SK-N-SH (cell line): ENCODE data around the gene SURF4. TPM values are rescaled to one million over a fixed set of nuclear protein-coding genes. Genes with fewer than 3 reads are reported as not detected.
A peak's percentile ranks its signal among the peaks of the same experiment; 100 is the strongest.
"Not testable (repeated sequence)": the region's sequence is repeated elsewhere in the genome, so short reads cannot be mapped to it uniquely, and the experiment has no call there.

Experiments
- CTCF ChIA-PET: fragments of 300-600, 350-600 bp; formaldehyde crosslinking; extraction: SDS; loops from one replicate; lab custom pipeline; 2021; lab: Yijun Ruan, JAX
- POLR2A ChIA-PET: fragments of 350-600 bp; sonication (Branson Sonifier 250); formaldehyde crosslinking; extraction: SDS; loops from one replicate; lab custom pipeline; 2020; ENCODE audit warnings: antibody characterized with exemption, inconsistent platforms; lab: Yijun Ruan, JAX
- DNase-seq: peaks from one replicate; pipeline ENCODE4 v3.0.0; 2012
- H2AFZ ChIP-seq: fragments of 200-600 bp; sonication (generic); 2 replicates; pipeline ENCODE4 v1.8.1; 2016; ENCODE audit warnings: antibody characterized with exemption, mild to moderate bottlenecking, low read depth
- H3F3A ChIP-seq: fragments of 200-600 bp; sonication (generic); replicated peaks from 2 replicates; pipeline ENCODE3; 2016; ENCODE audit warnings: antibody characterized with exemption, mild to moderate bottlenecking; ENCODE audit not compliant: insufficient read depth
- H3K27ac ChIP-seq, 2 experiments: fragments of 200-500 bp in 1 of 2; fragments of 200-600 bp in 1 of 2; sonication (Bioruptor generic) in 1 of 2; sonication (generic), shearing (Covaris generic) in 1 of 2; 2 replicates each; pipeline versions ENCODE4 v1.5.1 to v1.6.1; 2014 to 2016; ENCODE audit warnings: low read depth in 2 of 2, inconsistent platforms in 1 of 2, low read length in 1 of 2, mild to moderate bottlenecking in 1 of 2, mixed read lengths in 1 of 2
- H3K27me3 ChIP-seq: fragments of 200-600 bp; sonication (generic), shearing (Covaris generic); 2 replicates; pipeline ENCODE4 v1.6.1; 2016; ENCODE audit warnings: mixed run types; ENCODE audit not compliant: insufficient read depth
- H3K36me3 ChIP-seq, 2 experiments: fragments of 200-500 bp in 1 of 2; fragments of 200-600 bp in 1 of 2; sonication (Bioruptor generic) in 1 of 2; sonication (generic) in 1 of 2; replicated peaks in 1 of 2; 2 replicates each; pipeline versions ENCODE3 to v1.5.1; 2014 to 2016; ENCODE audit warnings: low read length in 1 of 2, mild to moderate bottlenecking in 1 of 2; ENCODE audit not compliant: insufficient read depth in 2 of 2, control insufficient read depth in 1 of 2
- H3K4me1 ChIP-seq, 2 experiments: fragments of 200-500 bp in 1 of 2; fragments of 200-600 bp in 1 of 2; sonication (Bioruptor generic) in 1 of 2; sonication (generic), shearing (Covaris generic) in 1 of 2; 2 replicates each; pipeline versions ENCODE4 v1.5.1 to v1.6.1; 2014 to 2016; ENCODE audit warnings: low read depth in 1 of 2, low read length in 1 of 2, mixed run types in 1 of 2; ENCODE audit not compliant: insufficient read depth in 2 of 2, control insufficient read depth in 1 of 2
- H3K4me2 ChIP-seq: fragments of 200-600 bp; sonication (generic), shearing (Covaris generic); 2 replicates; pipeline ENCODE4 v1.6.1; 2017; ENCODE audit warnings: mixed run types
- H3K4me3 ChIP-seq, 2 experiments: fragments of 200-500 bp in 1 of 2; fragments of 200-600 bp in 1 of 2; sonication (Bioruptor generic) in 1 of 2; sonication (generic), shearing (Covaris generic) in 1 of 2; 2 replicates each; pipeline versions ENCODE4 v1.5.1 to v1.8.1; 2014 to 2016; ENCODE audit warnings: low read depth in 2 of 2, inconsistent platforms in 1 of 2, low read length in 1 of 2, mild to moderate bottlenecking in 1 of 2, mixed read lengths in 1 of 2, moderate library complexity in 1 of 2
- H3K79me2 ChIP-seq: fragments of 200-600 bp; sonication (generic); 2 replicates; pipeline ENCODE4 v1.8.1; 2017; ENCODE audit warnings: mild to moderate bottlenecking; ENCODE audit not compliant: insufficient read depth
- H3K9ac ChIP-seq: fragments of 200-600 bp; sonication (generic); 2 replicates; pipeline ENCODE4 v1.6.1; 2017; ENCODE audit warnings: mixed run types
- H3K9me2 ChIP-seq: fragments of 200-600 bp; sonication (generic); 2 replicates; pipeline ENCODE4 v1.6.1; 2017; ENCODE audit warnings: mixed run types
- H3K9me3 ChIP-seq: fragments of 200-600 bp; sonication (generic); 2 replicates; pipeline ENCODE4 v1.6.1; 2017; ENCODE audit warnings: mixed run types, mild to moderate bottlenecking, moderate library complexity
- H4K20me1 ChIP-seq: fragments of 200-600 bp; sonication (generic); 2 replicates; pipeline ENCODE4 v1.6.1; 2017; ENCODE audit warnings: mild to moderate bottlenecking, mixed run types; ENCODE audit not compliant: insufficient read depth
- ELF1 ChIP-seq: IDR thresholded peaks from 2 replicates; pipeline ENCODE4 v1.4.0; 2012
- EZH2phosphoT487 ChIP-seq: fragments of 200-600 bp; sonication (generic); IDR thresholded peaks from 2 replicates; pipeline ENCODE4 v1.6.1; 2017; ENCODE audit warnings: low read depth, mixed run types, mild to moderate bottlenecking, antibody characterized with exemption, moderate library complexity, borderline replicate concordance
- FOXJ3 ChIP-seq: sonication (generic); formaldehyde crosslinking; IDR thresholded peaks from 2 replicates; pipeline ENCODE4 v1.5.1; 2020; ENCODE audit warnings: mild to moderate bottlenecking, missing genetic modification reagents
- GABPA ChIP-seq: IDR thresholded peaks from 2 replicates; pipeline ENCODE4 v1.4.0; 2012; ENCODE audit warnings: low read depth, mild to moderate bottlenecking
- GATA2 ChIP-seq: sonication (generic); formaldehyde crosslinking; IDR thresholded peaks from 2 replicates; pipeline ENCODE4 v1.5.0; 2020; ENCODE audit warnings: mild to moderate bottlenecking, missing genetic modification reagents
- JUND ChIP-seq: IDR thresholded peaks from 2 replicates; pipeline ENCODE4 v1.4.0; 2012
- MAX ChIP-seq: IDR thresholded peaks from 2 replicates; pipeline ENCODE4 v1.4.0; 2012; ENCODE audit warnings: low read depth
- NFIC ChIP-seq: IDR thresholded peaks from 2 replicates; pipeline ENCODE4 v1.4.0; 2012; ENCODE audit warnings: borderline replicate concordance
- POLR2AphosphoS5 ChIP-seq: IDR thresholded peaks from 2 replicates; pipeline ENCODE4 v1.6.1; 2012; ENCODE audit warnings: low read depth, low read length
- RFX5 ChIP-seq: IDR thresholded peaks from 2 replicates; pipeline ENCODE4 v1.6.1; 2012; ENCODE audit warnings: mild to moderate bottlenecking, improper control_type of control experiment, low read length
- RXRA ChIP-seq: IDR thresholded peaks from 2 replicates; pipeline ENCODE4 v1.4.0; 2012; ENCODE audit warnings: low read depth, mild to moderate bottlenecking, borderline replicate concordance
- SIN3A ChIP-seq: IDR thresholded peaks from 2 replicates; pipeline ENCODE4 v1.6.1; 2012; ENCODE audit warnings: low read depth, mild to moderate bottlenecking, low read length, moderate library complexity, borderline replicate concordance
- TAF1 ChIP-seq: IDR thresholded peaks from 2 replicates; pipeline ENCODE4 v1.6.1; 2012; ENCODE audit warnings: low read depth, mild to moderate bottlenecking, low read length, moderate library complexity, borderline replicate concordance
- TCF12 ChIP-seq: IDR thresholded peaks from 2 replicates; pipeline ENCODE4 v1.4.0; 2012
- USF2 ChIP-seq: fragments of 150-350 bp; IDR thresholded peaks from 2 replicates; pipeline ENCODE4 v1.6.1; 2017; ENCODE audit warnings: antibody characterized with exemption, low read length, low read depth, borderline replicate concordance
- YY1 ChIP-seq: IDR thresholded peaks from 2 replicates; pipeline ENCODE4 v1.4.0; 2012; ENCODE audit warnings: low read depth, mild to moderate bottlenecking
- ZBTB33 ChIP-seq: IDR thresholded peaks from 2 replicates; pipeline ENCODE4 v1.4.0; 2012; ENCODE audit warnings: low read depth, borderline replicate concordance
- WGBS: methylation state at CpG from one replicate; pipeline ENCODE4 v1.1.6; 2017; ENCODE audit warnings: low lambda C conversion rate; 5-methylcytosine and 5-hydroxymethylcytosine counted together
- polyA plus RNA-seq, 3 experiments: library from polyadenylated mRNA; depleted of rRNA; stranded (reverse); fragments of >200 nt; gene quantifications; 2 replicates each; pipeline ENCODE4 v1.2.3, GENCODE V29; 2012
- TF ChIP-seq, protein P1 (sequence below): IDR thresholded peaks from 2 replicates; pipeline ENCODE4 v1.6.1; 2012; ENCODE audit warnings: mild to moderate bottlenecking, low read depth, low read length, moderate library complexity
- TF ChIP-seq, protein P2 (sequence below): IDR thresholded peaks from 2 replicates; pipeline ENCODE4; 2012

The SURF4 gene
- polyA plus RNA-seq, 1 of the 3 experiments (the other 2 are of a cell fraction), result 165 TPM

GRCh38 chr9:133377721-133378216, 1.9 kb upstream of the SURF4 start:
- H3K9me3 ChIP-seq, result no peaks in the 10 kb centered on the region
- H3F3A ChIP-seq, result peaks cover 9% of the 10 kb centered on the region
- H3K27me3 ChIP-seq, result no peaks in the 10 kb centered on the region
- H4K20me1 ChIP-seq, result peaks cover 24% of the 10 kb centered on the region
- no peak for DNase-seq
- no peak overlapping the region for H3K9ac ChIP-seq
- H2AFZ ChIP-seq, result no peak overlapping the region
- H3K4me1 ChIP-seq, result peaks cover 5 to 9% of the 10 kb centered on the region in 2 experiments; a peak in 3 of 4 replicates
- no peak overlapping the region for H3K27ac ChIP-seq
- H3K36me3 ChIP-seq, result peaks cover 3 to 12% of the 10 kb centered on the region in 2 experiments
- 64% methylated on average over 6 of the region's 6 CpGs for WGBS
- no peak overlapping the region for H3K4me2 ChIP-seq
- CTCF ChIA-PET, result interaction anchor here (1.0 to 1.7 kb wide), 2 partner anchors 11 to 109 kb away, joined by 3 to 5 read pairs; no protein-coding TSS in a partner anchor
- H3K9me2 ChIP-seq, result no peaks in the 10 kb centered on the region
- peaks cover 34% of the 10 kb centered on the region for H3K79me2 ChIP-seq
- H3K4me3 ChIP-seq, result no peak overlapping the region
- POLR2A ChIA-PET, result no interaction called here
- TF ChIP-seq JUND (no peak), RXRA (no peak), TAF1 (no peak), GABPA (no peak), NFIC (no peak), ELF1 (no peak), YY1 (no peak), TCF12 (no peak), GATA2 (CRISPR knock-in tag) (no peak), ZBTB33 (no peak), SIN3A (no peak), RFX5 (no peak), USF2 (no peak), MAX (no peak), FOXJ3 (CRISPR knock-in tag) (no peak), EZH2phosphoT487 (no peak), POLR2AphosphoS5 (no peak)
- TF ChIP-seq, protein P1, sequence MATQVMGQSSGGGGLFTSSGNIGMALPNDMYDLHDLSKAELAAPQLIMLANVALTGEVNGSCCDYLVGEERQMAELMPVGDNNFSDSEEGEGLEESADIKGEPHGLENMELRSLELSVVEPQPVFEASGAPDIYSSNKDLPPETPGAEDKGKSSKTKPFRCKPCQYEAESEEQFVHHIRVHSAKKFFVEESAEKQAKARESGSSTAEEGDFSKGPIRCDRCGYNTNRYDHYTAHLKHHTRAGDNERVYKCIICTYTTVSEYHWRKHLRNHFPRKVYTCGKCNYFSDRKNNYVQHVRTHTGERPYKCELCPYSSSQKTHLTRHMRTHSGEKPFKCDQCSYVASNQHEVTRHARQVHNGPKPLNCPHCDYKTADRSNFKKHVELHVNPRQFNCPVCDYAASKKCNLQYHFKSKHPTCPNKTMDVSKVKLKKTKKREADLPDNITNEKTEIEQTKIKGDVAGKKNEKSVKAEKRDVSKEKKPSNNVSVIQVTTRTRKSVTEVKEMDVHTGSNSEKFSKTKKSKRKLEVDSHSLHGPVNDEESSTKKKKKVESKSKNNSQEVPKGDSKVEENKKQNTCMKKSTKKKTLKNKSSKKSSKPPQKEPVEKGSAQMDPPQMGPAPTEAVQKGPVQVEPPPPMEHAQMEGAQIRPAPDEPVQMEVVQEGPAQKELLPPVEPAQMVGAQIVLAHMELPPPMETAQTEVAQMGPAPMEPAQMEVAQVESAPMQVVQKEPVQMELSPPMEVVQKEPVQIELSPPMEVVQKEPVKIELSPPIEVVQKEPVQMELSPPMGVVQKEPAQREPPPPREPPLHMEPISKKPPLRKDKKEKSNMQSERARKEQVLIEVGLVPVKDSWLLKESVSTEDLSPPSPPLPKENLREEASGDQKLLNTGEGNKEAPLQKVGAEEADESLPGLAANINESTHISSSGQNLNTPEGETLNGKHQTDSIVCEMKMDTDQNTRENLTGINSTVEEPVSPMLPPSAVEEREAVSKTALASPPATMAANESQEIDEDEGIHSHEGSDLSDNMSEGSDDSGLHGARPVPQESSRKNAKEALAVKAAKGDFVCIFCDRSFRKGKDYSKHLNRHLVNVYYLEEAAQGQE, result no peak
- TF ChIP-seq, protein P2, sequence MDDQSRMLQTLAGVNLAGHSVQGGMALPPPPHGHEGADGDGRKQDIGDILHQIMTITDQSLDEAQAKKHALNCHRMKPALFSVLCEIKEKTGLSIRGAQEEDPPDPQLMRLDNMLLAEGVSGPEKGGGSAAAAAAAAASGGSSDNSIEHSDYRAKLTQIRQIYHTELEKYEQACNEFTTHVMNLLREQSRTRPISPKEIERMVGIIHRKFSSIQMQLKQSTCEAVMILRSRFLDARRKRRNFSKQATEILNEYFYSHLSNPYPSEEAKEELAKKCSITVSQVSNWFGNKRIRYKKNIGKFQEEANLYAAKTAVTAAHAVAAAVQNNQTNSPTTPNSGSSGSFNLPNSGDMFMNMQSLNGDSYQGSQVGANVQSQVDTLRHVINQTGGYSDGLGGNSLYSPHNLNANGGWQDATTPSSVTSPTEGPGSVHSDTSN, result no peak

- Histone ChIP-seq H4K20me1 (peaks cover 29% of the 10 kb centered on the region), H3K4me1 (peaks cover 5 to 10% of the 10 kb centered on the region in 2 experiments; a peak in 3 of 4 replicates), H3K4me2 (peak overlapping the region; percentile 99; the same call in 1 of the 2 replicates), H3K36me3 (peaks cover 8 to 17% of the 10 kb centered on the region in 2 experiments), H3K79me2 (peaks cover 39% of the 10 kb centered on the region)
- H3F3A ChIP-seq, H3K27ac ChIP-seq, H3K9me2 ChIP-seq, H3K9me3 ChIP-seq, H3K4me3 ChIP-seq, H3K9ac ChIP-seq, H3K27me3 ChIP-seq, DNase-seq, POLR2A ChIA-PET, H2AFZ ChIP-seq: not testable (repeated sequence)
- CTCF ChIA-PET, result interaction anchor here (0.6 to 1.7 kb wide), 6 partner anchors 12 to 110 kb away, joined by 3 to 6 read pairs (median 4); no protein-coding TSS in a partner anchor
- WGBS, result 93% methylated on average over 14 of the region's 14 CpGs
Measured at GRCh38 chr9:133377280-133377679, 1.4 kb upstream of the SURF4 start.
